GM12878 (cell line): ENCODE measurements around the gene CCDC28B. TPM values are rescaled to one million over a fixed set of nuclear protein-coding genes. Genes with fewer than 3 reads are reported as not detected.

ENCODE experiments used
- ATAC-seq: fragments of 200-7000 bp; cut with Tn5 transposase; 3 replicates; pipeline ENCODE4 v1.9.1; 2020; ENCODE audit warnings: mild to moderate bottlenecking, moderate library complexity
- BruUV-seq: library from RNA; stranded (reverse); fragments of 400-500 nt; replicated peaks from 2 replicates; lab custom pipeline; 2021; lab: Mats Ljungman, UMichigan
- CTCF ChIA-PET: fragments of 300-600 bp; sonication (Branson Sonifier 250); formaldehyde crosslinking; extraction: SDS; loops from one replicate; lab custom pipeline; 2021; ENCODE audit warnings: inconsistent platforms; lab: Yijun Ruan, JAX
- POLR2A ChIA-PET: fragments of 350-600 bp; formaldehyde crosslinking; extraction: SDS; loops from one replicate; lab custom pipeline; 2021; ENCODE audit warnings: inconsistent platforms; lab: Charles Lee
- RAD21 ChIA-PET: fragments of 300-600 bp; sonication (Branson Sonifier 250); formaldehyde crosslinking; loops from one replicate; lab custom pipeline; 2023; ENCODE audit warnings: antibody characterized with exemption; ENCODE audit not compliant: unreplicated experiment; lab: Charles Lee
- SMC1A ChIA-PET: fragments of 300-600 bp; sonication (Branson Sonifier 250); formaldehyde crosslinking; loops from one replicate; lab custom pipeline; 2023; ENCODE audit not compliant: unreplicated experiment, uncharacterized antibody; lab: Charles Lee
- DNase-seq: peaks from one replicate; pipeline ENCODE4 v3.0.0-alpha.2; 2011; ENCODE audit warnings: low read depth, low spot score
- FAIRE-seq: peaks from 3 replicates; lab custom pipeline; 2011; peaks lifted over from hg19 to GRCh38; lab: Jason Lieb, UNC
- H2AFZ ChIP-seq: 2 replicates; pipeline ENCODE4 v1.6.0; 2011; ENCODE audit warnings: low read depth, low read length, control low read depth; ENCODE audit not compliant: control insufficient read depth
- H3K27ac ChIP-seq: 2 replicates; pipeline ENCODE4 v1.5.1; 2011; ENCODE audit warnings: control low read depth; ENCODE audit not compliant: control insufficient read depth, insufficient read depth
- H3K27me3 ChIP-seq, 2 experiments: replicated peaks in 1 of 2; 2 replicates each; pipeline versions ENCODE4 v1.6.0 to v1.6.1; 2011; ENCODE audit warnings: low read length in 1 of 2; ENCODE audit not compliant: control insufficient read depth in 2 of 2, insufficient read depth in 2 of 2
- H3K36me3 ChIP-seq, 2 experiments: 2 replicates each; pipeline ENCODE4 v1.5.1; 2011; ENCODE audit warnings: low read length in 1 of 2; ENCODE audit not compliant: control insufficient read depth in 2 of 2, insufficient read depth in 2 of 2
- H3K4me1 ChIP-seq: 2 replicates; pipeline ENCODE4 v1.6.1; 2011; ENCODE audit warnings: mild to moderate bottlenecking, low read length, moderate library complexity, mixed read lengths; ENCODE audit not compliant: control insufficient read depth, insufficient read depth
- H3K4me2 ChIP-seq: 2 replicates; pipeline ENCODE4 v1.6.0; 2011; ENCODE audit warnings: control low read depth; ENCODE audit not compliant: control insufficient read depth, insufficient read depth
- H3K4me3 ChIP-seq: fragments of 200-600 bp; sonication (generic); 2 replicates; pipeline ENCODE4 v1.5.1; 2016
- H3K79me2 ChIP-seq: 2 replicates; pipeline ENCODE4 v1.6.0; 2011; ENCODE audit warnings: low read length; ENCODE audit not compliant: control insufficient read depth, insufficient read depth
- H3K9ac ChIP-seq: 2 replicates; pipeline ENCODE4 v1.8.0; 2011; ENCODE audit warnings: low read length, control low read depth, mixed read lengths; ENCODE audit not compliant: control insufficient read depth, insufficient read depth
- H3K9me3 ChIP-seq: replicated peaks from 3 replicates; pipeline ENCODE4 v1.5.1; 2011; ENCODE audit warnings: mild to moderate bottlenecking, low read length; ENCODE audit not compliant: control insufficient read depth, insufficient read depth
- H4K20me1 ChIP-seq: 2 replicates; pipeline ENCODE4 v1.6.0; 2011; ENCODE audit not compliant: control insufficient read depth, insufficient read depth
- FOXK2 ChIP-seq: fragments of 450-650 bp; IDR thresholded peaks from 2 replicates; pipeline ENCODE4 v1.6.1; 2017; ENCODE audit warnings: mild to moderate bottlenecking, moderate library complexity
- IKZF1 ChIP-seq: fragments of 450-650 bp; conservative IDR thresholded peaks from 2 replicates; pipeline ENCODE4 v1.6.1; 2017; ENCODE audit warnings: antibody characterized with exemption, mild to moderate bottlenecking
- LARP7 ChIP-seq: fragments of 450-650 bp; IDR thresholded peaks from 2 replicates; pipeline ENCODE4 v1.6.1; 2017; ENCODE audit warnings: mild to moderate bottlenecking
- MYB ChIP-seq: fragments of 150-350 bp; IDR thresholded peaks from 2 replicates; pipeline ENCODE4 v1.6.1; 2014; ENCODE audit warnings: mild to moderate bottlenecking, low read depth, low read length, borderline replicate concordance
- NR2C1 ChIP-seq: fragments of 450-650 bp; IDR thresholded peaks from 2 replicates; pipeline ENCODE4 v1.6.1; 2017; ENCODE audit warnings: antibody characterized with exemption, mild to moderate bottlenecking, moderate library complexity
- PAX5 ChIP-seq: IDR thresholded peaks from 2 replicates; pipeline ENCODE4 v1.6.1; 2011; ENCODE audit warnings: low read depth, low read length, borderline replicate concordance
- RAD21 ChIP-seq: IDR thresholded peaks from 2 replicates; pipeline ENCODE4 v1.6.1; 2011; ENCODE audit warnings: mild to moderate bottlenecking, low read depth, low read length, moderate library complexity; ENCODE audit not compliant: insufficient read depth
- RB1 ChIP-seq: fragments of 450-650 bp; formaldehyde crosslinking; IDR thresholded peaks from 2 replicates; pipeline ENCODE4 v1.6.1; 2017; ENCODE audit warnings: mild to moderate bottlenecking, borderline replicate concordance
- SIX5 ChIP-seq: IDR thresholded peaks from 2 replicates; pipeline ENCODE4 v1.6.1; 2011; ENCODE audit warnings: mild to moderate bottlenecking, low read depth, low read length, moderate library complexity; ENCODE audit not compliant: severe bottlenecking
- SMC3 ChIP-seq: IDR thresholded peaks from 2 replicates; pipeline ENCODE4 v1.6.1; 2011; ENCODE audit warnings: low read length, improper control_type of control experiment, borderline replicate concordance
- TCF3 ChIP-seq: IDR thresholded peaks from 2 replicates; pipeline ENCODE4 v1.6.1; 2012; ENCODE audit warnings: low read depth, mild to moderate bottlenecking, low read length, borderline replicate concordance; ENCODE audit not compliant: insufficient read depth
- WRNIP1 ChIP-seq: IDR thresholded peaks from 2 replicates; pipeline ENCODE4 v1.6.1; 2011; ENCODE audit warnings: low read depth, low read length, improper control_type of control experiment, borderline replicate concordance
- YY1 ChIP-seq: IDR thresholded peaks from 2 replicates; pipeline ENCODE4 v1.6.1; 2011; ENCODE audit warnings: low read depth, mild to moderate bottlenecking, low read length
- ZBED1 ChIP-seq: IDR thresholded peaks from 2 replicates; pipeline ENCODE4 v1.6.1; 2016; ENCODE audit warnings: borderline replicate concordance
- ZNF207 ChIP-seq: fragments of 450-650 bp; IDR thresholded peaks from 2 replicates; pipeline ENCODE4 v1.6.1; 2014; ENCODE audit warnings: antibody characterized with exemption, mild to moderate bottlenecking, borderline replicate concordance
- ZNF24 ChIP-seq: fragments of 450-650 bp; IDR thresholded peaks from 2 replicates; pipeline ENCODE4 v1.6.1; 2017; ENCODE audit warnings: antibody characterized with exemption, mild to moderate bottlenecking
- ZNF622 ChIP-seq: fragments of 450-650 bp; IDR thresholded peaks from 2 replicates; pipeline ENCODE4 v1.6.1; 2017; ENCODE audit warnings: mild to moderate bottlenecking, inconsistent platforms
- WGBS: methylation state at CpG from one replicate; pipeline ENCODE4 v1.1.6; 2016; ENCODE audit warnings: low lambda C conversion rate; ENCODE audit not compliant: insufficient replicate concordance, insufficient coverage; ENCODE audit errors: missing lambda C conversion rate; 5-methylcytosine and 5-hydroxymethylcytosine counted together
- in situ Hi-C: fragments of 300-500 bp; cut with MboI; formaldehyde crosslinking; loops from 9 replicates; pipeline ENCODE4 v1.14.3; 2018; ENCODE audit warnings: mixed read lengths
- intact Hi-C: fragments of 100-400 bp; cut with micrococcal nuclease; formaldehyde crosslinking; loops from one replicate; pipeline ENCODE4 v1.14.2; 2022; ENCODE audit not compliant: unreplicated experiment
- polyA plus RNA-seq, 11 experiments: library from polyadenylated mRNA; depleted of rRNA in 4 of 11; unstranded in 6 of 11; stranded (reverse) in 5 of 11; fragments of >200 nt; fragmentation: Nextera tagmentation in 4 of 11; fragmentation: Illumina TruSeq in 1 of 11; extraction: Ambion mirVana in 4 of 11; extraction: Trizol in 1 of 11; gene quantifications; 1 replicate in 1 of 11; 2 replicates in 10 of 11; pipeline versions ENCODE4 v1.2.1 to v1.2.3, GENCODE V29; 2011 to 2016; ENCODE audit warnings: inconsistent platforms in 2 of 11, missing spikeins in 2 of 11, low read depth in 1 of 11
- total RNA-seq, 4 experiments: library from RNA; depleted of rRNA in 3 of 4; stranded (reverse); fragments of >200 nt in 3 of 4; fragmentation: Illumina TruSeq in 1 of 4; extraction: Trizol in 1 of 4; gene quantifications; 2 replicates each; pipeline versions ENCODE4 v1.2.1 to v1.2.3, GENCODE V29; 2013 to 2021
- TF ChIP-seq, protein P1 (sequence below), 3 experiments: IDR thresholded peaks in 2 of 3; conservative IDR thresholded peaks in 1 of 3; 2 replicates each; pipeline ENCODE4 v1.5.1; 2011; ENCODE audit warnings: low read depth in 3 of 3, low read length in 3 of 3, mild to moderate bottlenecking in 3 of 3, control low read depth in 2 of 3, moderate library complexity in 2 of 3, inconsistent platforms in 1 of 3, mixed read lengths in 1 of 3; ENCODE audit not compliant: control insufficient read depth in 2 of 3, insufficient read depth in 1 of 3; ENCODE audit errors: extremely low read depth in 1 of 3

CCDC28B gene
- total and polyA plus RNA-seq, 10 of the 15 experiments (the other 5 are each of a cell fraction or from before 2014, with no cell fraction given), result 10.5 to 135 (median 90.6) TPM

DNA sequence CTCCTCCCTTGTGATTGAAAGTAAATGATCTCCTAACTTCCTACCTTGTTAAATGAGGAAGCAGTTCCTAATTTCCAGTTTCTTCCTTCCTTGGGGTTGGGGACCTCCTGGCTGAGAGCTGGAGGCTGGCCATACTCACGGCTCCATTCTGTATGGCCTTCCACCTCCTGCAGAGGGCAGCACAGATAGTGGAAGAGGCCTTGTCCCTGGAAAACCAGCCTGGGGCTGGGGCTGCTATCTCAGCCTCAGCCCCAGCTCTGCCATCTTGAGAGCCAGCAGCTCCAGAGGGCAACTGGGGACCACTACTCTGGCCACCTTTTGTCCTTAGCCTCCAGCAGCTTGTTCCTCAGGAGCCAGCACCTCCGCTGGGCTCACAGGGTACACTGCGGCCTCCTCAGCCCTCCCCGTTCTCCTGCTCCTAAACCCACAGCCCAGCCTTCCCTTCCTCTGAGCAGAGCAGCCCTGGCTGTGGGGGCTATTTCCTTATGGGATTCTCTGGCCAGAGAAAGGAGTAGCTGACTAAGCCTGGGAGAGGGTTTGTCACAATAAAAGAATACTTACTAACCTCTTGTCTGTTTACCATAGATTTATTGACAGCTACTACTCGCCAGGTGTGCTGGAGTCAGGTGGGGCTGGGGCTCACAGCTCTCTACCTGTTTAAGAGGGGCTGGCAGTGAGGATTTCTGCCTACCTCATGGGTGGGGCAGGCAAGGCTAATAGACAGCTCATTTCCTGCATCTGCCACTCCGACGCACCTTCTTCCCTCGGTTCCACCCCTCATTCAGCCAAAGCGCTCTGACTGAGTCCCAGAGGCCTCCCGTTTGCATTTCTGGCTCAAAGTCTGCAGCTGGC is 15.5 kb downstream of the CCDC28B start:
- TF ChIP-seq ZBED1 (no peak), PAX5 (no peak), IKZF1 (peak; percentile 39; the same call in 1 of the 2 replicates), ZNF24 (no peak), ZNF207 (no peak), SMC3 (peak; percentile 88), RB1 (no peak), LARP7 (no peak), FOXK2 (no peak), SIX5 (no peak), RAD21 (peak; percentile 82), NR2C1 (no peak), YY1 (peak; percentile 61; the same call in 1 of the 2 replicates), TCF3 (no peak), ZNF622 (no peak), WRNIP1 (no peak), MYB (no peak)
- TF ChIP-seq, protein P1, sequence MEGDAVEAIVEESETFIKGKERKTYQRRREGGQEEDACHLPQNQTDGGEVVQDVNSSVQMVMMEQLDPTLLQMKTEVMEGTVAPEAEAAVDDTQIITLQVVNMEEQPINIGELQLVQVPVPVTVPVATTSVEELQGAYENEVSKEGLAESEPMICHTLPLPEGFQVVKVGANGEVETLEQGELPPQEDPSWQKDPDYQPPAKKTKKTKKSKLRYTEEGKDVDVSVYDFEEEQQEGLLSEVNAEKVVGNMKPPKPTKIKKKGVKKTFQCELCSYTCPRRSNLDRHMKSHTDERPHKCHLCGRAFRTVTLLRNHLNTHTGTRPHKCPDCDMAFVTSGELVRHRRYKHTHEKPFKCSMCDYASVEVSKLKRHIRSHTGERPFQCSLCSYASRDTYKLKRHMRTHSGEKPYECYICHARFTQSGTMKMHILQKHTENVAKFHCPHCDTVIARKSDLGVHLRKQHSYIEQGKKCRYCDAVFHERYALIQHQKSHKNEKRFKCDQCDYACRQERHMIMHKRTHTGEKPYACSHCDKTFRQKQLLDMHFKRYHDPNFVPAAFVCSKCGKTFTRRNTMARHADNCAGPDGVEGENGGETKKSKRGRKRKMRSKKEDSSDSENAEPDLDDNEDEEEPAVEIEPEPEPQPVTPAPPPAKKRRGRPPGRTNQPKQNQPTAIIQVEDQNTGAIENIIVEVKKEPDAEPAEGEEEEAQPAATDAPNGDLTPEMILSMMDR (IDR thresholded peaks at IDR 0.05 in 2 of 3, conservative IDR thresholded peaks at IDR 0.05 in 1 of 3; ENCODE audit: control insufficient read depth in 2 of 3, extremely low read depth in 1 of 3, insufficient read depth in 1 of 3, low read depth in 3 of 3, low read length in 3 of 3), result peak; percentile 82 to 93 (median 91)
- no peak overlapping the region for H3K27ac ChIP-seq
- H3K9ac ChIP-seq, result no peak overlapping the region
- H3K27me3 ChIP-seq, result no peaks in the 10 kb centered on the region
- H3K4me3 ChIP-seq, result no peak overlapping the region
- in situ Hi-C loops (no loop called here), intact Hi-C loops (loop anchor here (1.0 kb wide), 2 partner anchors 100 to 198 kb away; no protein-coding TSS in a partner anchor)
- no peak overlapping the region for H3K4me2 ChIP-seq
- H4K20me1 ChIP-seq, result no peaks in the 10 kb centered on the region
- FAIRE-seq (peak; percentile 84), ATAC-seq (peak; percentile 95), DNase-seq (no peak)
- ChIA-PET CTCF (interaction anchor here (0.5 to 7.7 kb wide), 59 partner anchors 8 to 497 kb away, joined by 3 to 123 read pairs (median 6); partner anchors contain the start of genes BSDC1, CCDC28B, FAM167B and IQCC), SMC1A (interaction anchor here (0.6 to 4.6 kb wide), 33 partner anchors 10 to 234 kb away, joined by 3 to 44 read pairs (median 4); partner anchors contain the start of genes BSDC1, FAM167B, HDAC1 and IQCC), RAD21 (interaction anchor here (0.7 to 3.2 kb wide), 31 partner anchors 11 to 215 kb away, joined by 3 to 49 read pairs (median 6); partner anchors contain the start of genes BSDC1, FAM167B, HDAC1 and IQCC), POLR2A (interaction anchor here (0.8 to 3.0 kb wide), 7 partner anchors 15 to 179 kb away, joined by 3 to 18 read pairs (median 4); partner anchors contain the start of genes BSDC1, CCDC28B and MARCKSL1)
- no peaks in the 10 kb centered on the region for H3K4me1 ChIP-seq
- 72% methylated on average over 10 of the region's 10 CpGs for WGBS
- H3K9me3 ChIP-seq, result no peaks in the 10 kb centered on the region
- H2AFZ ChIP-seq, result 0 out of 2 replicates have a peak overlapping the region, but pooled peaks have one; percentile 8
- peaks cover 0 to 10% of the 10 kb centered on the region in 2 experiments; a peak in 1 of 4 replicates for H3K36me3 ChIP-seq
- no peaks in the 10 kb centered on the region for H3K79me2 ChIP-seq
- no TSS peak for BruUV-seq
